Type B pancreatic cell (in vitro differentiated cells): ENCODE data around the gene SNX30. TPM values are rescaled to one million over a fixed set of nuclear protein-coding genes. Genes with fewer than 3 reads are reported as not detected.

Experiments used
- DNase-seq: peaks from one replicate; pipeline ENCODE4 v3.0.0; 2021; ENCODE audit warnings: mixed read lengths; ENCODE audit not compliant: unreplicated experiment; ENCODE audit errors: extremely low spot score
- H3K27ac Mint-ChIP-seq: 2 replicates; pipeline ENCODE4 v1.8.0; 2021; ENCODE audit warnings: mild to moderate bottlenecking, mixed read lengths
- H3K27me3 Mint-ChIP-seq: 2 replicates; pipeline ENCODE4 v1.8.0; 2021; ENCODE audit warnings: mixed read lengths
- H3K36me3 Mint-ChIP-seq: 2 replicates; pipeline ENCODE4 v1.8.0; 2021; ENCODE audit warnings: mixed read lengths
- H3K4me1 Mint-ChIP-seq: one replicate; pipeline ENCODE4 v1.8.0; 2021; ENCODE audit warnings: mixed read lengths; ENCODE audit not compliant: unreplicated experiment
- H3K4me3 Mint-ChIP-seq: 2 replicates; pipeline ENCODE4 v1.8.0; 2021; ENCODE audit warnings: mild to moderate bottlenecking, mixed read lengths
- H3K9me3 Mint-ChIP-seq: 2 replicates; pipeline ENCODE4 v1.8.0; 2021; ENCODE audit warnings: mixed read lengths
- total RNA-seq: library from RNA; stranded (reverse); gene quantifications from 2 replicates; pipeline ENCODE4 v1.2.1, GENCODE V29; 2021; ENCODE audit warnings: low replicate concordance
- TF ChIP-seq, protein P1 (sequence below): fragments of 200-600 bp; sonication (generic); conservative IDR thresholded peaks from 2 replicates; pipeline ENCODE4 v1.5.0; 2021; ENCODE audit warnings: antibody characterized with exemption, mild to moderate bottlenecking

The SNX30 gene
- total RNA-seq, 1 donor from 2014 or later: 10.6 TPM

DNA sequence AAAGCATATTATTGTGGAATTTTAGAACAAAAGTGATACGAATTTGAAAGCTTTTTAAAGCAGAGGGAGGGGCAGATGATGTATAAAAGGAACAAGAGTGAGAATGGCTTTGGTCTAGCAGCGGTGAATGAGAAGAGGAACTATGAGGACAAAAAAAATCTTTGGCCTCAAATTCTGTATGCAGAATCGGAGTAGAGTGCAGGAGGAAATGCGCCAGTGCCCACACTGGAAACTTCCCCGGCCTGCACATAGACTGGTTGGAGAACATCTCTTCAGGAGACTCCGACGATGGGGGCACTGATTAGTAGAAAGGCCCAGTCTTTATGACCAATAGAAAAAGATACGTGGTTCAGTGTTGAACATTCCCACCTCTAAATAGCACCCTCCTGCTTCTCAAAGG is 88.8 kb downstream of the SNX30 start:
- Mint-ChIP-seq H3K4me3 (no peak overlapping the region), H3K9me3 (no peaks in the 10 kb centered on the region), H3K36me3 (peaks cover 18% of the 10 kb centered on the region), H3K27ac (no peak overlapping the region), H3K4me1 (peaks cover 15% of the 10 kb centered on the region), H3K27me3 (no peaks in the 10 kb centered on the region)
- DNase-seq: no peak
- TF ChIP-seq, protein P1, sequence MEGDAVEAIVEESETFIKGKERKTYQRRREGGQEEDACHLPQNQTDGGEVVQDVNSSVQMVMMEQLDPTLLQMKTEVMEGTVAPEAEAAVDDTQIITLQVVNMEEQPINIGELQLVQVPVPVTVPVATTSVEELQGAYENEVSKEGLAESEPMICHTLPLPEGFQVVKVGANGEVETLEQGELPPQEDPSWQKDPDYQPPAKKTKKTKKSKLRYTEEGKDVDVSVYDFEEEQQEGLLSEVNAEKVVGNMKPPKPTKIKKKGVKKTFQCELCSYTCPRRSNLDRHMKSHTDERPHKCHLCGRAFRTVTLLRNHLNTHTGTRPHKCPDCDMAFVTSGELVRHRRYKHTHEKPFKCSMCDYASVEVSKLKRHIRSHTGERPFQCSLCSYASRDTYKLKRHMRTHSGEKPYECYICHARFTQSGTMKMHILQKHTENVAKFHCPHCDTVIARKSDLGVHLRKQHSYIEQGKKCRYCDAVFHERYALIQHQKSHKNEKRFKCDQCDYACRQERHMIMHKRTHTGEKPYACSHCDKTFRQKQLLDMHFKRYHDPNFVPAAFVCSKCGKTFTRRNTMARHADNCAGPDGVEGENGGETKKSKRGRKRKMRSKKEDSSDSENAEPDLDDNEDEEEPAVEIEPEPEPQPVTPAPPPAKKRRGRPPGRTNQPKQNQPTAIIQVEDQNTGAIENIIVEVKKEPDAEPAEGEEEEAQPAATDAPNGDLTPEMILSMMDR: no peak

DNA sequence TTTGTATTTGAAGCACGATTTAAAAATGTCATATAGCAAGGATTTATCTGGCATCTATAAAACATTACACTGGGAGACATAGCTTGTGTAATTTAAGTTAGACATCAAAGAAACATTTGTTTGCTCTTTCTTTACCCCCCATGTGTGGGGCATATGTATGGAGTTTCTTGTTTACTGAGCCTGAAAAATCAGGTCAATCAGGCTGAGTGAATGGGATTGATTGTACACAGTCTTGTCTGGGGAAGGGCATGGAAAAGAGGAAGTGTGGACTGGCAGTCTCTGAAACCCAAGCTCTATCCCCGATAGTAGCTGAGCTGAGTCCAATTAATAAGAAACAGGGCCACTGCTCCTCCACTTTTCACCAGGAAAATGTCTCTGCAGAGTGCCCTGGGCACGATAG is 90.7 kb downstream of the SNX30 start:
- Mint-ChIP-seq H3K36me3 (peaks cover 25% of the 10 kb centered on the region), H3K9me3 (peaks cover 5% of the 10 kb centered on the region), H3K27me3 (no peaks in the 10 kb centered on the region), H3K4me1 (peaks cover 20% of the 10 kb centered on the region), H3K4me3 (no peak overlapping the region), H3K27ac (no peak overlapping the region)
- no peak for DNase-seq
- TF ChIP-seq, protein P1: no peak

DNA sequence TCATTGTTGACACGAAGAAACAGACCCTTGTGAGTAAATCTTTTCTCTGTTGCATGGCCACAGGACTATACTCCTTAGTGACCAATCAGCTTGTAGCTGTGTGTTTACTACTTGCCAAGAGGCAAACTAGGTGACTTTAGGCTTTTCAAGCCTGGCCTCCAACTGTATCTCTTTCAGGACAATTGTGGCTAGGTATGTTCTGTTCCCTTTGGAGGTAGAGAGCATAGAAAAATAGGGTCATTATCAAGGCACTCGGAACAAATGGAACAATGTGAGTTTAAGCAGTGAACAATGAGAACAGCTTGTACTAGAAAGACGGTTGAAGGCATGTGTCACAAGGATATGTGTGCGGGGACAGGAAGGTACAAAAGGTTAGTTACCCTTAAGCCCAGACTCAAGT is 92.0 kb downstream of the SNX30 start:
- Mint-ChIP-seq H3K27me3 (no peaks in the 10 kb centered on the region), H3K4me1 (peaks cover 20% of the 10 kb centered on the region), H3K9me3 (peaks cover 5% of the 10 kb centered on the region), H3K27ac (no peak overlapping the region), H3K36me3 (peaks cover 21% of the 10 kb centered on the region), H3K4me3 (no peak overlapping the region)
- DNase-seq: no peak
- TF ChIP-seq, protein P1: no peak

DNA sequence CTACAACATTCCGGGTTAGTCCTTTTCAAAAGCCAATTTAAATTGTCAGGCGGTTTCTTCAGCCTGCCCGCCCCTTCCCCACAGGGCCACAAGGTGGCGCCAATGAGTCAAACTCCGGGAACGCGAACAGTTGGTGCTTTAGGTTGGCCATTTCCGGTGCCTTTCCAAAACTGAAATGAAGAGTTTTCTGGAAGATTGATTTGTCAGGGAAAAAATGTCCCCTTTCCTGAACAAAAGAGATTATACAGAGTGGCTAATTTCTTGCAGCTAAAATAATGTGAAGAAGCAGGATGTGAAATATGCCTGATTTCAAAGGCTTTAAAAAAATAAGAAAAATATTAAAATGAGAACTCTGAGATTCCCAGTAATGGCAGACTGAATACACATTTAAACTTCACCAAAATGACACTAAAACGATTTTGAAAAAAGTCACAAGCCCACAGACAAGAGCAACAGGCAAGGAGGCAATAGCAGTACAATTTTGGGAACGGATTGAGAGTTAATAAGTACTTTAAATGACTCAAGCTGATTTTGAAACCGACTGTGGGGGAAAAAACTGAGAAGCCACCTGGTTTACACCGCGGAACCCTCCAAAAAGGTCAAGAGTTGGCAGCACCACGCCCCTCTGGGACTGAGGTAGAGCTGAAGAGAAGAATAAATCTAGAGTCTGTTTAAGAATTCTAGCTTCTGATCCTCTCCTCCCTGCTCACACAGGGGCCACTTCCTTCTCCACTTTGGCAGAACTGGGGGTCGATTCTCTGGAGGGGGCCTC is 94.4 kb downstream of the SNX30 start:
- peak; percentile 81 for DNase-seq
- H3K27me3 Mint-ChIP-seq: no peaks in the 10 kb centered on the region
- H3K4me1 Mint-ChIP-seq: peaks cover 20% of the 10 kb centered on the region
- TF ChIP-seq, protein P1: peak; percentile 99
- peaks cover 7% of the 10 kb centered on the region for H3K36me3 Mint-ChIP-seq
- H3K4me3 Mint-ChIP-seq: no peak overlapping the region
- H3K27ac Mint-ChIP-seq: no peak overlapping the region
- H3K9me3 Mint-ChIP-seq: peaks cover 5% of the 10 kb centered on the region

DNA sequence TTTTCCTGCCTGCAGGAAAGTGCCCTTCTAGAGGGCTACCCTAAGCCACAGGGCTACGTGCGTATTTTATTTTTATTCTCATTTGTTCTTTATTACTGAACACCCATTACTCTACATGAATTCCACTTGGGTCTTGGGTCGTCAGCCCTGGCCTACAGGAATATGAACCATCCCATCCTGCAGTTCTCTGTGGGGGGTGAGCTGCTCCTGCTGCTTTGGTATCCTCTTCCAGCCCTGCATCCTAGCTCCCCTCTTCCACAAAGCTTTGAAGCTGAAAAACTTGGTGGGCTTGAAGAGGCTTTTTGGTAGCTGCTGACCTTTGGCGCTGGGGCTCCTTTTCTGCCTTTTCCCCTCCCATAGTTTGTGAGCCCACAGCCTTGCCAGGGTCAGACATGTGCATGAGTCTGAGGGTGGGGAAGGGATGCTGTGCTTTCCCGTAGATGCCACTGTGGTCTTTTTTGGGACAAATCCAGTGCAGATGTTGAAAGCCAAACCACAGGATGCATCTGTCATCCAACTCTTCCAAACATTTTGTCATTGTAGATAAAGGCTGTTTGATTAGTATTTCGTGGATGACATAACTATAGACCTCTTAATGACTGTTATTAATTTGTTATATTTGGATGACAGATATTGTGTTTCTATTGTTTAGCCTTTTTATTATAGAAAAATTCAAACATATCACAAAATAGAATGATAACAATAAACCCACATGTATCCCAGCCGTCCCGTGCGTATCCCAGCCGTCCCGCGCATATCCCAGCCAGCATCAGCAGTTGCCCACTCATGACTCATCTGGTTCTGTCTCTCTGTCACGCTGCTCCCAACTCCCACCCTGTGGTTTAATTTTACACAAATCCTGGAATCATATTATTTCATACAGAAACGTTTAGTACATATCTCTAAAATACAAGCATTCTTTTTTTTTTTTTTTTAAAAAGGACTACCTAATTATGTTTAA is 96.2 kb downstream of the SNX30 start:
- Mint-ChIP-seq H3K4me1 (peaks cover 14% of the 10 kb centered on the region), H3K4me3 (no peak overlapping the region), H3K9me3 (peaks cover 5% of the 10 kb centered on the region), H3K27ac (no peak overlapping the region), H3K36me3 (peaks cover 11% of the 10 kb centered on the region), H3K27me3 (no peaks in the 10 kb centered on the region)
- TF ChIP-seq, protein P1: no peak
- no peak for DNase-seq
